BLaER1 (cell line): ENCODE measurements around the gene HDX.
"Not testable (repeated sequence)": the region's sequence is repeated elsewhere in the genome, so short reads cannot be mapped to it uniquely, and the experiment has no call there.

Experiments
- H3K27ac ChIP-seq: shearing (Covaris generic); formaldehyde crosslinking; 2 replicates; pipeline ENCODE4 v1.8.1; 2022
- H3K27me3 ChIP-seq: shearing (Covaris generic); formaldehyde crosslinking; 2 replicates; pipeline ENCODE4 v1.8.1; 2022
- H3K36me3 ChIP-seq: shearing (Covaris generic); formaldehyde crosslinking; 2 replicates; pipeline ENCODE4 v1.8.1; 2022
- H3K4me1 ChIP-seq: shearing (Covaris generic); formaldehyde crosslinking; 2 replicates; pipeline ENCODE4 v1.8.1; 2022
- H3K4me2 ChIP-seq: shearing (Covaris generic); formaldehyde crosslinking; 2 replicates; pipeline ENCODE4 v1.8.1; 2022
- H3K4me3 ChIP-seq: shearing (Covaris generic); formaldehyde crosslinking; 2 replicates; pipeline ENCODE4 v1.8.1; 2022
- H3K9ac ChIP-seq: shearing (Covaris generic); formaldehyde crosslinking; 2 replicates; pipeline ENCODE4 v1.8.1; 2022
- H3K9me3 ChIP-seq: shearing (Covaris generic); formaldehyde crosslinking; 2 replicates; pipeline ENCODE4 v1.8.1; 2022
- H4K20me1 ChIP-seq: shearing (Covaris generic); formaldehyde crosslinking; 2 replicates; pipeline ENCODE4 v1.8.1; 2022
- Cebpa-rat ChIP-seq: shearing (Covaris generic); IDR thresholded peaks from 2 replicates; pipeline ENCODE4 v1.8.1; 2022

HDX gene, protein sequence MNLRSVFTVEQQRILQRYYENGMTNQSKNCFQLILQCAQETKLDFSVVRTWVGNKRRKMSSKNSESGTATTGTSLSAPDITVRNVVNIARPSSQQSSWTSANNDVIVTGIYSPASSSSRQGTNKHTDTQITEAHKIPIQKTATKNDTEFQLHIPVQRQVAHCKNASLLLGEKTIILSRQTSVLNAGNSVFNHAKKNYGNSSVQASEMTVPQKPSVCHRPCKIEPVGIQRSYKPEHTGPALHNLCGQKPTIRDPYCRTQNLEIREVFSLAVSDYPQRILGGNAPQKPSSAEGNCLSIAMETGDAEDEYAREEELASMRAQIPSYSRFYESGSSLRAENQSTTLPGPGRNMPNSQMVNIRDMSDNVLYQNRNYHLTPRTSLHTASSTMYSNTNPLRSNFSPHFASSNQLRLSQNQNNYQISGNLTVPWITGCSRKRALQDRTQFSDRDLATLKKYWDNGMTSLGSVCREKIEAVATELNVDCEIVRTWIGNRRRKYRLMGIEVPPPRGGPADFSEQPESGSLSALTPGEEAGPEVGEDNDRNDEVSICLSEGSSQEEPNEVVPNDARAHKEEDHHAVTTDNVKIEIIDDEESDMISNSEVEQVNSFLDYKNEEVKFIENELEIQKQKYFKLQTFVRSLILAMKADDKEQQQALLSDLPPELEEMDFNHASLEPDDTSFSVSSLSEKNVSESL

GRCh38 chrX:84501798-84502628, at the start of gene HDX:
TSS of gene HDX (minus strand) at chrX:84502453. CDS start at chrX:84475397, 27,056 bp downstream.
- no peak within 1 kb of the TSS for H3K4me2 ChIP-seq
- H3K4me1 ChIP-seq = no peaks in the 10 kb centered on the region
- peaks cover 68% of the 10 kb centered on the region for H3K27me3 ChIP-seq
- no peaks in the 10 kb centered on the region for H3K36me3 ChIP-seq
- H3K9ac ChIP-seq = no peak within 1 kb of the TSS
- H4K20me1 ChIP-seq = no peaks in the 10 kb centered on the region
- TF ChIP-seq Cebpa-rat = no peak
- no peak within 1 kb of the TSS for H3K4me3 ChIP-seq
- no peak within 1 kb of the TSS for H3K27ac ChIP-seq
- no peaks in the 10 kb centered on the region for H3K9me3 ChIP-seq

DNA sequence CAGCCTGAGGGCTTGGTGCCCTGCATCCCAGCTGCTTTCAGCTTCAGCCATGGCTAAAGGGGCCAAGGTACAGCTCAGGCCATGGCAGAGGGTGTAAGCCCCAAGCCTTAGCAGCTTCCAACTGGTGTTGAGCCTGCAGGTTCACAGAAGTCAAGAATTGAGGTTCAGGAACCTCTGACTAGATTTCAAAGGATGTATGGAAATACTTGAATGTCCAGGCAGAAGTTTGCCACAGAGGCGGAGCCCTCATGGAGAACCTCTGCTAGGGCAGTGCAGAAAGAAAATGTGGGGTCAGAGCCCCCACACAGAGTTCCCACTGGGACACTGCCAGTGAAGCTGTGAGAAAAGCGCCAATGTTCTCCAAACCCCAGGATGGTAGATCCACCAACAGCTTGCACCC, 39.1 kb upstream of the HDX start:
- H3K27me3 ChIP-seq, H4K20me1 ChIP-seq, H3K27ac ChIP-seq, H3K36me3 ChIP-seq, H3K4me1 ChIP-seq, H3K9ac ChIP-seq, H3K4me2 ChIP-seq, H3K4me3 ChIP-seq: not testable (repeated sequence)
- H3K9me3 ChIP-seq = peaks cover 31% of the 10 kb centered on the region

DNA sequence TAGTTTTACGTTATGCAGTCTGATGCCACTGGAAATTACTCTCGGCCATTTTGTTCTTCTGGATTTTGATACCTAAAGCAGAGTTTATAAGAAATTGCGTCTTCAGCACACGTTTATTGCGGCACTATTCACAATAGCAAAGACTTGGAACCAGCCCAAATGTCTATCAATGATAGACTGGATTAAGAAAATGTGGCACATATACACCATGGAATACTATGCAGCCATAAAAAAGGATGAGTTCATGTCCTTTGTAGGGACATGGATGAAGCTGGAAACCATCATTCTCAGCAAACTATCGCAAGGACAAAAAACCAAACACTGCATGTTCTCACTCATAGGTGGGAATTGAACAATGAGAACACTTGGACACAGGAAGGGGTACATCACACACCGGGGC, 35.4 kb upstream of the HDX start:
- H3K9me3 ChIP-seq = peaks cover 27% of the 10 kb centered on the region
- not testable (repeated sequence) for H3K27ac ChIP-seq, H4K20me1 ChIP-seq, H3K4me3 ChIP-seq, H3K36me3 ChIP-seq, H3K27me3 ChIP-seq, H3K9ac ChIP-seq, H3K4me2 ChIP-seq, H3K4me1 ChIP-seq

DNA sequence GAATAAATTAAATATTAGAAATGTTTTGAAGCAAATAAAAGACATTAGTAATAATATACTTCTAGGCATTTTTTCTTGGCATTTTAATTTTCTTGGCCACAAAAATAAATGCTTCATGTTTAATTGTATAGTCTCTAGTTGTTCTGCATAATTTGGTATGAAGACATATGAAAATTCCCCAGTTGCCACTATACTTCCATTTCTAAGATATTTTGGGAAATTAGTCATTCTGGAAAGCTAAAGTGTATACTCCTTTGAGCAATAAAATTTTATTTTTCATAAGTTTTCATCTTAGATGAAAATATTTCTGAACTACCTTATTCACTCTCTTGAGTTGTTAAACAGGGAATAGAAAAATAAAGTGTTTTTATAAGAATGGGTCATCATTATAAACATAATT, 13.8 kb downstream of the HDX start:
- no peak overlapping the region for H3K27ac ChIP-seq
- no peak overlapping the region for H3K9ac ChIP-seq
- H3K27me3 ChIP-seq = peaks cover 39% of the 10 kb centered on the region
- peaks cover 6% of the 10 kb centered on the region for H3K9me3 ChIP-seq
- H3K4me3 ChIP-seq = no peak overlapping the region
- no peaks in the 10 kb centered on the region for H4K20me1 ChIP-seq
- no peaks in the 10 kb centered on the region for H3K36me3 ChIP-seq
- TF ChIP-seq Cebpa-rat = no peak
- no peak overlapping the region for H3K4me2 ChIP-seq
- no peaks in the 10 kb centered on the region for H3K4me1 ChIP-seq

DNA sequence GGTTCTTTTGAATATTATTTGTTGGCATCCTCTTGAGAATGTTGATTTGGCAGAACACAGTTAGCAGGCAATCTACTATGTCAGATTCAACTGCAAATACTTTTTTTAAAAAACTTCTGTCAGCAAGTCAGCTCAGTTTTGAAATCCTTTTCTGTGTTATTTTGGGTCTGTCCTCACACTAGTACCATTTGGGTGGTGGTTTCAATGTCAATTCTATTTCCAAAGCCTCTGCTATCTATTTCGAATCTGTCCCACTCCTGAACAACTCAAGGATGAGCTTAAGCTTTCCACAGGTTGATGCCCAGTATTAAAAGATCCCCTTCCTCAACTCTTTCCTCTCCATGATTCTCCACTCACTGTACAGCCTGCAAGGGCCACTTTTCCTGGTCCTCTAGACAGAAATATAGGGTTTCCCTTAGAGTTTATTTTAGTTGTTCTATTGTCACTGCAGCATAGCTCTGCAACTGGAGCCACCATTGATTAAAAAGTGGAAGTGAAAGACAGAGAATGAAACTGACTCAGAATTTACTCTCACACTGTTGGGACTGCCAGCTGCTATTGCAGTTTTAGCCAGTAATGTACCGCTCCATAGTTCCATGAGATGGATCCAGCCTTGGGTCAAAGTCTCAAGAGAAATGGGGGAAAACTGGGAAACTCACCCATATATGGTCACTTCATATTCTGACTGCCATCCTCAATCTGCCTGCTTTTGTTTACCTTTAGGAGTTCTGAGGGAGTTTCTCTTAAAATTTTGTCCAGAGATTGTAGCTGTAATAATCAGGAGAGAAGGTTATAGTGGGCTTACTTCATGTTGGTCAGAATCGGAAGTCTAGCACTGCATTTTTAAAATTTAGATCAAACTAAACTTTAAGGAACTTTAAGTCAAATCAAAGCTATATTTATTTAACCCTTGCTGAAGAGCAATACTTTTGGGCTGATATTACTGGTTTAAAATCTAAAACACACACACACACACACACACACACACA, 14.6 kb downstream of the HDX start:
- H3K9me3 ChIP-seq = peaks cover 14% of the 10 kb centered on the region
- H3K4me3 ChIP-seq = no peak overlapping the region
- no peaks in the 10 kb centered on the region for H3K4me1 ChIP-seq
- no peak overlapping the region for H3K27ac ChIP-seq
- no peak overlapping the region for H3K9ac ChIP-seq
- H3K27me3 ChIP-seq = peaks cover 43% of the 10 kb centered on the region
- no peaks in the 10 kb centered on the region for H4K20me1 ChIP-seq
- H3K36me3 ChIP-seq = no peaks in the 10 kb centered on the region
- H3K4me2 ChIP-seq = no peak overlapping the region
- no peak for TF ChIP-seq Cebpa-rat

DNA sequence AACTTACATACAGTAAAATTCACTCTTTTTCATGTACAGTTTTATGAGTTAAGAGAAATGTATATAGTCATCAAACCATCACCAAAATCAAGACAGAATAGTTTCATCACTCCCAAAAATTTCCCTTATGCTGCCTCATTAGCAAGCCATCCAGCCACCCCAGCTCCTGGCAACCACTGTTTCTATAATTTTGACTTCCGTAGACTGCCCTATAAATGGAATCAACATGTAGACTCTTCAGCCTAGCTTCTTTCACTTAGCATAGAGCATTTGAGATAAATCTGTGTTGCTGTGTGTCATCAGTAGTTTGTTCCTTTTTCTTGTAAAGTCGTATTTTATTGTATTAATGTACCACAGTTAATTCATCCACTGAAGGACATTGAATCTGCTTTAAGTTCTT, 23.2 kb downstream of the HDX start:
- H3K4me3 ChIP-seq = no peak overlapping the region
- H3K9ac ChIP-seq = no peak overlapping the region
- H4K20me1 ChIP-seq = no peaks in the 10 kb centered on the region; the same call in 1 of the 2 replicates
- no peaks in the 10 kb centered on the region for H3K4me1 ChIP-seq
- no peak overlapping the region for H3K4me2 ChIP-seq
- H3K27me3 ChIP-seq = peaks cover 57% of the 10 kb centered on the region
- H3K36me3 ChIP-seq = no peaks in the 10 kb centered on the region
- no peak for TF ChIP-seq Cebpa-rat
- H3K9me3 ChIP-seq = peaks cover 15% of the 10 kb centered on the region
- no peak overlapping the region for H3K27ac ChIP-seq

GRCh38 chrX:84477114-84477513, 25.1 kb downstream of the HDX start:
- H3K36me3 ChIP-seq = no peaks in the 10 kb centered on the region
- H4K20me1 ChIP-seq = no peaks in the 10 kb centered on the region; the same call in 1 of the 2 replicates
- no peak for TF ChIP-seq Cebpa-rat
- no peak overlapping the region for H3K9ac ChIP-seq
- no peak overlapping the region for H3K4me3 ChIP-seq
- H3K9me3 ChIP-seq = 0 out of 2 replicates have a peak, but pooled peaks cover under 1% of the 10 kb centered on the region
- peaks cover 62% of the 10 kb centered on the region for H3K27me3 ChIP-seq
- no peak overlapping the region for H3K27ac ChIP-seq
- no peak overlapping the region for H3K4me2 ChIP-seq
- no peaks in the 10 kb centered on the region for H3K4me1 ChIP-seq

- Histone ChIP-seq H3K4me2 (no peak overlapping the region), H3K27me3 (peaks cover 64% of the 10 kb centered on the region), H3K9ac (no peak overlapping the region), H3K36me3 (no peaks in the 10 kb centered on the region), H4K20me1 (no peaks in the 10 kb centered on the region; the same call in 1 of the 2 replicates), H3K4me1 (no peaks in the 10 kb centered on the region), H3K4me3 (no peak overlapping the region), H3K9me3 (no peaks in the 10 kb centered on the region), H3K27ac (no peak overlapping the region)
- no peak for TF ChIP-seq Cebpa-rat
Measured at GRCh38 chrX:84475596-84475995, 26.7 kb downstream of the HDX start.

GRCh38 chrX:84475101-84475500, 27.2 kb downstream of the HDX start:
- no peak overlapping the region for H3K4me3 ChIP-seq
- no peak overlapping the region for H3K4me2 ChIP-seq
- no peak overlapping the region for H3K9ac ChIP-seq
- H3K4me1 ChIP-seq = no peaks in the 10 kb centered on the region
- H3K9me3 ChIP-seq = no peaks in the 10 kb centered on the region
- H3K27me3 ChIP-seq = peaks cover 63% of the 10 kb centered on the region
- H4K20me1 ChIP-seq = no peaks in the 10 kb centered on the region; the same call in 1 of the 2 replicates
- no peak for TF ChIP-seq Cebpa-rat
- no peaks in the 10 kb centered on the region for H3K36me3 ChIP-seq
- H3K27ac ChIP-seq = no peak overlapping the region
